Measurements from ENCODE around the gene FLT3.
"Not testable (repeated sequence)": the region's sequence is repeated elsewhere in the genome, so short reads cannot be mapped to it uniquely, and the experiment has no call there.

Gene FLT3

DNA sequence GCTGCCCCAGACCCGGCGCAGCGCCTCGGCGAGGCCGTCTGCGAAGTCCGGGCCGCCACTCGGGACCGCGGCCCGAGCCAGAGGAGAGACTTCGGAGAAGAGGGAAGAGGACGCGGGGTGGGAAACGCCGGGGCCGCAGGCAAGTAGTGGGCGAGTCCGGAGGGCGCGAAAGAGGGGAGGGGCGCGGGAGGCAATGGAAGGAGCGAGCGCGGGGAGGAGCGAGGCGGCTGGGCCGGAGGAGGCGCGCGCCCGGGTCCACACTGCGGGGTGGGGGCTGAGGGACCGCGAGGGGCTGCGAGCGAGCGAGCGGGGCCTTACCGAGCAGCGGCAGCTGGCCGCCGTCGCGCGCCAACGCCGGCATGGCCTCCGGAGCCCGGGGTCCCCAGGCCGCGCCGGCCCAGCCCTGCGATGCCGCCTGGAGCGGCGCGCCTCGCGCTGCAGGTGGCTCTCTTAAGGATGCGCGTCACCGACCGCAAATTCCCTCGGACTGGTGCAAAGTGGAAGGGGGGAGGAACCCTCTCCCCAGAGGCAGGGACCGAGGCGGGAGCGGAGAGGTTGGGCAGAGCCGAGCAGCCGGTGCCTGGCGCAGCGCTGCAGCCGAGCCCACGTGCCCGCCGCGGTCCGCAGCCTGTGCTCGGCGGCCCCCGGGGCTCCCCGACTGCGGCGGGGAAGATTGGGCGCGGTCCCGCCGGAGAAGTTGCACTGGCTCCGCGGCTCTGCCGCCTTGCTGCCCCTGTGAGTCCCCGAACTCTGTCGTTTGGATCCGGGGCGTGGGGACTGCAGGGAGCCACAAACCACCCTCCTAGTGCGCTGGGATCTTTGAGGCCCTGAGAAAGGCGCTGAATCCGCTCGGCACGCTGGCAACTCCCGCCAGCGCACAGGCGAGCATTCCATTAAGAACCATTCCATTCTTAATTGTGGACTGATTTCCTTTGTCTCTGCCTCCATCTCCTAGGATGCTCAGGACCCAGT is at the start of gene FLT3:
TSS of gene FLT3 (minus strand) at position 427 of the 972 bp plus-strand sequence. CDS start at position 361, 66 bp downstream.
- H3K36me3 Mint-ChIP-seq = no peaks in the 10 kb centered on the region
- peaks cover 8% of the 10 kb centered on the region for H3K4me1 Mint-ChIP-seq
- no peaks in the 10 kb centered on the region for H3K9me3 Mint-ChIP-seq
- H3K27me3 Mint-ChIP-seq = peaks cover 48% of the 10 kb centered on the region
- ATAC-seq = peak; percentile 85
- peak within 1 kb of the TSS; percentile 63 for H3K27ac Mint-ChIP-seq
- peak within 1 kb of the TSS; percentile 85 for H3K4me3 Mint-ChIP-seq

DNA sequence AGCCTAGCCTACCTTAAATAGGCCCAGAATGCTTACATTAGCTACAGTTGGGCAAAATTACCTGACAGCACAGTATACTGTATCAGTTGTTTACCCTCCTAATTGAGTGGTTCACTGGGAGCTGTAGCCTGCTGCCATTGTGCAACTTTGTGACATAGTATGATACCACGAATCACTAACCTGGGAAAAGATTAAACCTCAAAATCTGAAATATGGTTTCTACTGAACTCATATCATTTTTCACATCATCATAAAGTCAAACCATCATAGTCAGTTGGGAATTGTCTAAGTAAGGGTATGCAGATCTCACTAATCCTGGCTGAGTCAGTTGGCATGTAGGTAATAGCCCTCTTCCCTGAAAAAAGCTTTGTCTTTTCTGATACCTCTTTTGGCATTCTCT is 47.1 kb upstream of the FLT3 start:
- peaks cover 1% of the 10 kb centered on the region for H3K36me3 Mint-ChIP-seq
- no peaks in the 10 kb centered on the region for H3K27me3 Mint-ChIP-seq
- no peaks in the 10 kb centered on the region for H3K9me3 Mint-ChIP-seq
- H3K4me1 Mint-ChIP-seq = peaks cover 54% of the 10 kb centered on the region
- H3K4me3 Mint-ChIP-seq = no peak overlapping the region
- no peak overlapping the region for H3K27ac Mint-ChIP-seq
- ATAC-seq = no peak

DNA sequence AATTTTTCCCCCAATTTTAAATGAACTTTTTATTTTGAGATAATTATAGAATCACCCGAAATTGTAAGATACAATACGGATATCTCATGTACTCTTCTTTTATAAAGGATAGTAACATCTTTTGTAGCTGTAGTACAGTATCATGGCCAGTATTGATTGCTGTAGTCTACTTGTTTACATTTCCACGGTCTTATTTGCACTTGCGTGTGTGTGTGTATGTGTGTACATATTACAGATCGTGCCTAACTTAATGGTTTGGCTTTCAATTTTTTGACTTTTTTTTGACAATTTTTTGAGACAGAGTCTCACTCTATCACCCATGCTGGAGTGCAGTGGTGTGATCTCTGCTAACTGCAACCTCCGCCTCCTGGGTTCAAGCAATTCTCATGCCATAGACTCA is 44.7 kb upstream of the FLT3 start:
- Mint-ChIP-seq H3K27ac (no peak overlapping the region), H3K4me3 (no peak overlapping the region), H3K4me1 (peaks cover 55% of the 10 kb centered on the region), H3K27me3 (no peaks in the 10 kb centered on the region), H3K36me3 (no peaks in the 10 kb centered on the region), H3K9me3 (no peaks in the 10 kb centered on the region)
- ATAC-seq = no peak

DNA sequence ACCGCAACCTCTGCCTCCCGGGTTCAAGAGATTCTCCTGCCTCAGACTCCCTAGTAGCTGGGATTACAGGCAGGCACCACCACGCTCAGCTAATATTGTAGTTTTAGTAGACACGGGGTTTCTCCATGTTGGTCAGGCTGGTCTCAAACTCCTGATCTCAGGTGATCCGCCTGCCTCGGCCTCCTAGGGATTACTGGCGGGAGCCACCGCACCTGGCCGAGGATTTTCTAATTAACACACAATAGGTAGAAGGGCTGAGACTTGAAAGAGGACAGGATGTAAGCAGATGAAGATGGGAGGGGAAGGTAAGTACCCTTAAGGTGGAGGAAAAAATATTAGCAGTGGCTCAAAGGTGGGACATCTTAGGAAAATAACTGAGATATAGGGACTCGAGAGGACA is 41.2 kb upstream of the FLT3 start:
- ATAC-seq, H3K9me3 Mint-ChIP-seq, H3K36me3 Mint-ChIP-seq, H3K27ac Mint-ChIP-seq, H3K27me3 Mint-ChIP-seq: not testable (repeated sequence)
- Mint-ChIP-seq H3K4me3 (peak overlapping the region; percentile 38), H3K4me1 (peaks cover 55% of the 10 kb centered on the region)

DNA sequence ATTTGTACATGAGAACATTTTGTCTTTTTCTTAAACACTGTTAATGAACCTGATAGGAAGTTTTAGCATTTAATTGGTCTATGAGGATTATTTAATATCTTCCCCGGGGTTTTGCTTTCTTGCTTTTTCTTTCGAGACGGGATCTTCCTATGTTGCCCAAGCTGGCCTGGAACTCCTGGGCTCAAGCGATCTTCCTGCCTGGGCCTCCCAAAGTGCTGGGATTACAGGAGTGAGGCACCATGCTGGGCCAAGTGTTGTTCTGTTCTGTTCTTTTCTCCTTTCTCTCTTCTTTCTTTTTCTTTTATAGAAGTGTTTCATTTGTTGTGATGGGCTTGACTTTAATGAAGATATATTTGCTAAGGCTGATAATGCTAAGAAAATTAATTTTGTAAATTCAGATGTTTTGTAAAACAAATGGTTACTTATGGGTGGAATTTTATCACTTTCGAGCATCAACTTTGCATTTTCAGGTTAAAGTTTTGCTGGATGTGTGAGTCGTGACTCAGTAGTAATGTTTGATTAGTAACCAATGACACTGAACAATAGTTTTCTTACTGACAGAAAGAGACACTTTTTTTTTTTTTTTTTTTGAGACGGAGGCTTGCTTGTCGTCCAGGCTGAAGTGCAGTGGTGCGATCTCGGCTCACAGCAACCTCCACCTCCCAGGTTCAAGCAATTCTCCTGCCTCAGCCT is 40.2 kb upstream of the FLT3 start:
- ATAC-seq = no peak
- H3K4me1 Mint-ChIP-seq = peaks cover 55% of the 10 kb centered on the region
- H3K36me3 Mint-ChIP-seq = no peaks in the 10 kb centered on the region
- H3K27ac Mint-ChIP-seq = peak overlapping the region; percentile 96
- no peaks in the 10 kb centered on the region for H3K27me3 Mint-ChIP-seq
- no peaks in the 10 kb centered on the region for H3K9me3 Mint-ChIP-seq
- peak overlapping the region; percentile 83 for H3K4me3 Mint-ChIP-seq

DNA sequence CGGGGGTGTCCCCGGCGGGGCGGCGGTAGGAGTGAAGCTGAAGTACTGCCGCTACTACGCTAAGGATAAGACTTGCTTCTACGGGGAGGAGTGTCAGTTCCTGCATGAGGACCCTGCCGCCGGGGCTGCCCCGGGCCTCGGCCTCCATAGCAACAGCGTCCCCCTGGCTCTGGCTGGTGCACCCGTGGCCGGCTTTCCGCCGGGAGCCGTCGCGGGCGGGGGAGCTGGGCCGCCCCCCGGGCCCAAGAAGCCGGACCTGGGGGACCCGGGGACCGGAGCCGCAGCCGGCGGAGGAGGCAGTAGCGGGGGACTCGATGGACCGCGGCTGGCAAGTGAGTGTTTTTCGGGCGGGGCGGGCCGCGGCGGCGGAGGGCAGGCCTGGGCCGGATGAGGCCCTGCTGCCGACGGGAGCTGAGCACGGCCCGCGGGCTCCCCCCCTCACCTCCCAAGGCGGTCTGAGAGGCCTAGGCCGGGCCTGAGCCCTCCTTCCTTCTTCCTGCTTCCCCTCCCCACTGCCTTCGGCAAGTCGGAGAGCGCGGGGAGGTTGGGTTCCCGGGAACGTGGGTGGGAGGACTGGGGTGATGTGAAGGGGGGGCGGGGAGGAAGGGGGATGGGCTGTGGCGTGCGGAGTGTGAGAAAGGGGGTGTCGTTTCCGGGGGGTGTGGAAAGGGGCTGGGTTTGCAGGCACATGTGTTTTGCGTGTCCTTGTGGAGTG is 38.5 kb upstream of the FLT3 start:
- Mint-ChIP-seq H3K9me3 (no peaks in the 10 kb centered on the region), H3K36me3 (no peaks in the 10 kb centered on the region), H3K4me1 (peaks cover 55% of the 10 kb centered on the region), H3K4me3 (peak overlapping the region; percentile 83), H3K27me3 (no peaks in the 10 kb centered on the region), H3K27ac (peak overlapping the region; percentile 96)
- ATAC-seq = peak; percentile 81

DNA sequence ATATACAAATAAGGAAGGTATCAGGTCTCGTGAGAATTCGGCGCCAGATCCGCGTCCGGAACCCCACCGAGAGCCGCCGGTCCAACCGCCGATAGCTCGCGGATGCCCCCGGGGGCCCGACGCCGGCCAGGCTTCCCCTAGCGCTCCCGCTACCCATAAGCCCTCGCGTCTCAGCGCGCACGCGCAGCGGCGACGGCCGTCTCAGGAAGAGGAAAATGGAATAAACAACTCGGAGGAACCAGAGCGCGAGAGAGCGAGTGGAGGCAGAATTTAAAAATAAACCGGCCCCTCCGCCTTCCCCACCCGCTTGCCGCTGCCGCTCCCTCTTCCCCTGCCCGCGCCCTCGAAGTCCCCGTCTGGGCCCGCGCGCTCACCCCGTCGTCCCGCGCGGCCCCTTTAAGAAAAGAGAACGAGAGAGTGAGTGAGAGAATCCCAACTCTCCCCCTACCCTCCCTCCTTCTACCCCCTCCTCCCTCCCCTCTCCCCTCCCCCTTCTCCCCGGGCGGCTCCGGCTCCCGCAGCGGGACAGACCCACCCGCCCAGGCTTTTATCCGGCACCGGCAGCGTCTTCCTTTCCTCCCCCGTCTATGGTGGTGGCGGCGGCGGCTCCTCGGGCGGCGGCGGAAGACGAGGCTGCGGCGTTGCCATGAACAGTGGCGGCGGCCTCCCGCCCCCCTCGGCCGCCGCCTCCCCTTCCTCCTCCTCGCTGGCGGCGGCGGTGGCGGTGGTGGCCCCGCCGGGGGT is 37.8 kb upstream of the FLT3 start, which contains the start of gene PAN3:
TSS of gene PAN3 (plus strand) at position 534 of the 744 bp plus-strand sequence. CDS start at position 647, 113 bp downstream.
- Mint-ChIP-seq H3K36me3 (no peaks in the 10 kb centered on the region), H3K27me3 (no peaks in the 10 kb centered on the region), H3K27ac (peak within 1 kb of the TSS; percentile 96), H3K4me3 (peak within 1 kb of the TSS; percentile 83), H3K4me1 (peaks cover 55% of the 10 kb centered on the region), H3K9me3 (no peaks in the 10 kb centered on the region)
- peak; percentile 86 for ATAC-seq

DNA sequence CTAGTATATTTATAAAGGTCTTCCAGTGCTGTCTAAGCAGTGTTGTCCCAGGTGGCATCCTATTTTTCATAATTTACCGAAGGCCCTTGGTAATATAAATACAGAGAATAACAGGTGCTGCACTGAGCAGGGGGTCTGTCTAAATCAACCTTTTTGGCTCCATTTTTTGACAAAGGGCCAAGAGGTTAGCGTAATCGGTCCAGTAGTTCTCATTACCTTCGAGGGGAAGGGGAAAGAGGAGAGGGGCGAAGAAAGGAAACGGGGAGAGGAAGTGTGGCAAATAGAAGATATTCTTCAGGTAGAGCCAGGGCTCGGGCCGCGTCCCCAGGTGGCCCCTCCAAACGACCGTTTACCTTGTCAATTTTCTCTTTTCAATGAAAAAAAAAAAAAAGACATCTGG is 37.2 kb upstream of the FLT3 start:
- H3K4me1 Mint-ChIP-seq = peaks cover 50% of the 10 kb centered on the region
- H3K9me3 Mint-ChIP-seq = no peaks in the 10 kb centered on the region
- H3K36me3 Mint-ChIP-seq = no peaks in the 10 kb centered on the region
- ATAC-seq = no peak
- no peaks in the 10 kb centered on the region for H3K27me3 Mint-ChIP-seq
- peak overlapping the region; percentile 83 for H3K4me3 Mint-ChIP-seq
- peak overlapping the region; percentile 96 for H3K27ac Mint-ChIP-seq

DNA sequence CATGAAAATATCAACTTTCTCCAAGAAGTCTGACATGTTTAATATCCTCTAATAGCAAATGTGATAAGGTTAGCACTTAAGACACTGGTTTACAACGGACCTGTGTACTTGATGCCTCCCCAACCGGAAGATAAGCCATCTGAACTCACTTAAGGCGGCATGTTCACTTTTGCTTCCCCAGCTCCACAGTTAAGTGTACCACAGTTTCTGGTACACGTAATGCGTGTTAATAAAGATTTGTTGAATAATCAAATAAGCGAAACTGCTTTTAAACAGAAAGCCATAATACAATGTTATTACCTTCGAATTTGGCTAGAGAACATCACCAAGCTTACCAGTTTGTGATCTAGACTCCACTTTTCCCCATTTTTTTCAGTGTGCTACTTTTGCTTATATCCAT is 36.5 kb upstream of the FLT3 start:
- Mint-ChIP-seq H3K27me3 (no peaks in the 10 kb centered on the region), H3K9me3 (no peaks in the 10 kb centered on the region), H3K27ac (peak overlapping the region; percentile 96), H3K4me1 (peaks cover 43% of the 10 kb centered on the region), H3K4me3 (peak overlapping the region; percentile 83), H3K36me3 (no peaks in the 10 kb centered on the region)
- ATAC-seq = no peak

DNA sequence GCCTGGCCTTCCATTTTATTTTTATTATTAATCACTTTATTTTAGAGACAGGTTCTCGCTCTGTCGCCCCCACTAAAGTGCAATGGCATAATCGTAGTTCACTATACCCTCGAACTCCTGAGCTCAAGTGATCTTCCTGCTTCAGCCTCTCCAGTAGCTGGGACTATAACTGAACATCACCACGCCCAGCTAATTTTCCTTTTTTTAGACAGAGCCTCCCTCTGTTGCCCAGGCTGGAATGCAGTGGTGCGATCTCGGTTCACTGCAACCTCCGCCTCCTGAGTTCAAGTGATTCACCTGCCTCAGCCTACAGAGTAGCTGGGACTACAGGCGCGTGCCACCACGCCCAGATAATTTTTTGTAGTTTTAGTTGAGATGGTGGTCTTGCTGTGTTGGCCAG is 31.3 kb upstream of the FLT3 start:
- Mint-ChIP-seq H3K27ac (no peak overlapping the region), H3K9me3 (no peaks in the 10 kb centered on the region), H3K36me3 (no peaks in the 10 kb centered on the region), H3K27me3 (no peaks in the 10 kb centered on the region), H3K4me3 (no peak overlapping the region), H3K4me1 (peaks cover 21% of the 10 kb centered on the region)
- no peak for ATAC-seq

DNA sequence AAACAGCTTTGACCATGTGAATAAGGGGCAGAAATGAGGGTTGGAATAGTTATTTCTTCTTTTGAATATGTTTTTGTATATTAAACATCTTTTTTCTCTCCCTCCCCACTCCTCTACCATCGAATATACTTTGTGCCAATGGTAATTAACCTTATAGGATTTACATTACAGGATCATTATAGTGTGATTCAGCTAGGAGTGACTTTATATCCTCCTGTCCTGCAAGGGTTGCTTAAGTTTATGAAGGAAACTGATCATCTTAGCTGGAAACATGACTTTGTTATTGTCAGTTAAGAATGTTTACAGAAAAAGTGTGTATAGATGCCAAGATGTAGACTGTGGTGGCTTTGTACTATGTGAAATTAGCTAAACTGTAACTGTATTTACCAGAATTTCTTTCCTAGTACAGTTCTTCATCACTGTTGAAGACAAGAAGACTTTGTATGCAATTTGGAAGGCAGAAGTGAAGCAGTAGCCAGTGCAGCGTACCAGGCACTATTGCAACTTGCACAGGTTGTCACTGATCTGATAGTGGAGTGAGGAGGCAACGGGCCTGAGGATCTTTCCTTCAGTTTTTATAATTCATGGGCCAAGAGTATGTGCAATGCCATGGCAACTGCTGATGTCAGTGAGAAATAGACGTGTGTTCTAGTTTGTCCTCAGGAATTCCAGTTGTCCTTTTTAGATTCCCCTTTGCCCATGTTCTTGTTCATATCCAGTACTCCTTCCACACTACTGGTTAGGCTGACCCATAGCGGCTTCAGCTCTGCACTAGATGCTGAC is 29.7 kb upstream of the FLT3 start:
- H3K36me3 Mint-ChIP-seq = no peaks in the 10 kb centered on the region
- H3K4me3 Mint-ChIP-seq = no peak overlapping the region
- H3K9me3 Mint-ChIP-seq = no peaks in the 10 kb centered on the region
- no peak for ATAC-seq
- H3K27ac Mint-ChIP-seq = no peak overlapping the region
- no peaks in the 10 kb centered on the region for H3K27me3 Mint-ChIP-seq
- peaks cover 16% of the 10 kb centered on the region for H3K4me1 Mint-ChIP-seq

DNA sequence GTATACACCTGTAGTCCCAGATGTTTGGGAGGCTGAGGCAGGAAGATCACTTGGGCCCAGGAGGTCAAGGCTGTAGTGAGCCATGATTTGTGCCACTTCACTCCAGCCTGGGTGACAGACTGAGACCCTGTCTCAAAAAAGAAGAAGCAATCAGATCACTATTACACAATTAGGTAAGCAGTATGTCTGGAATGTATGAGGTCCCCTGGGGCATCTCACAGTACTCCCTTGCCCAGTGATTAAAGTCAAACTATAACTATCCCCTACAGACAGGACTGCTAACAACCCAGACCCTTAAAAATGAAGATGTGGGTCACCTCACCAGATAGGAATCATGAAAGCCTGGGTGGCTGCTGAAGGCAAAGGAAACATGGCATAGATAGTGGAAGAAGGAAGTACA is 28.6 kb upstream of the FLT3 start:
- Mint-ChIP-seq H3K36me3 (no peaks in the 10 kb centered on the region), H3K9me3 (no peaks in the 10 kb centered on the region), H3K27ac (peak overlapping the region; percentile 33)

DNA sequence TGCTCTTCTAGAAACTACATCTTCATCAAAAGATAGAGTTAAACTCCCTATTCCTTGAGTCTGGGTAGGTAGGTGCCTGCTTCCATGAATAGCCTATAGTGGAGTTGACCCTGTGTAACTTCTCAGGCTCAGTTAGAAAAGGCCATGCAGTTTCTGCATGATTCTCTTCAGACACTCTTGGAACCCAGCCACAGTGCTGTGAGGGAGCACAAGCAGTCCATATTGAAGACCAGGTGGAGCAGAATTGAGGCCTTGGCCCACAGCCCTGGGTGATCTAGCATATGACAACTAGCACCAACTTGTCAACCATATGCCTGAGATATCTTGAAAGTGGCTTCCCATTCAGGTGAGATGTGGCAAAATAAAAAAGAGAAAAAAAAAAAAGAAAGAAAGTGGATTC is 27.7 kb upstream of the FLT3 start:
- Mint-ChIP-seq H3K27me3 (no peaks in the 10 kb centered on the region), H3K27ac (peak overlapping the region; percentile 33), H3K4me3 (no peak overlapping the region), H3K9me3 (no peaks in the 10 kb centered on the region), H3K36me3 (no peaks in the 10 kb centered on the region), H3K4me1 (peaks cover 16% of the 10 kb centered on the region)
- ATAC-seq = no peak

More for the DNA sequence above, 28.6 kb upstream of the FLT3 start:
- H3K4me3 Mint-ChIP-seq = no peak overlapping the region
- no peaks in the 10 kb centered on the region for H3K27me3 Mint-ChIP-seq
- no peak for ATAC-seq
- peaks cover 16% of the 10 kb centered on the region for H3K4me1 Mint-ChIP-seq

DNA sequence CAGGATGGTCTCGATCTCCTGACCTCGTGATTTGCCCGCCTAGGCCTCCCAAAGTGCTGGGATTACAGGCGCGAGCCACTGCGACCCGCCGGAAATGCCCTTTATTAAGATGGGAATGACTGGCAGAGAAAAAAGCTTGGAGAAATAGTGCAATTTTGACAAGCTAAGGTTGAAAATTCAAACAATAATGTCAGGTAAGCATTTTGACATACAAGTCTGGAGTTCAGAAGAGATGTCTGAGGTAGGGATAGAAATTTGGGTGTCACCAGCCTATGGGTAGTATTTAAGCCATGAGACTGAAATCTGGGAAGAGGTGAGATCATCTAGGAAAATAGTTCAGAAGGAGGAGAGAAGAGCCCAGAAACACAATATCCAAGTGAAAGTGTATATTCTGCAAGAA is 20.8 kb upstream of the FLT3 start:
- H3K4me1 Mint-ChIP-seq = peaks cover 16% of the 10 kb centered on the region
- H3K36me3 Mint-ChIP-seq = no peaks in the 10 kb centered on the region
- H3K9me3 Mint-ChIP-seq = no peaks in the 10 kb centered on the region
- no peak for ATAC-seq
- no peak overlapping the region for H3K4me3 Mint-ChIP-seq
- no peaks in the 10 kb centered on the region for H3K27me3 Mint-ChIP-seq
- H3K27ac Mint-ChIP-seq = no peak overlapping the region

All from stimulated activated memory B cell treated with anti-CD40 and anti-IgM and Interleukin-4, amounts not matched to agents 10 μg/mL and 1 μg/mL and 100 μg/mL, for 72 hours (primary cell).